GM11168 (cell line): Measurements from ENCODE around the gene XIRP1.

Experiments
- in situ Hi-C: fragments of 300-500 bp; cut with MboI; formaldehyde crosslinking; loops from one replicate; pipeline ENCODE4 v1.12.0; 2022; ENCODE audit warnings: low sequenced_read_pairs; ENCODE audit not compliant: unreplicated experiment

The XIRP1 gene

GRCh38 chr3:39188271-39189149 is 3.9 kb downstream of the XIRP1 start:
- in situ Hi-C loops, result no loop called here

- in situ Hi-C loops, result no loop called here
Observed at GRCh38 chr3:39187372-39188155, 4.8 kb downstream of the XIRP1 start.

- in situ Hi-C loops, result no loop called here
Observed at GRCh38 chr3:39186692-39187151, 5.7 kb downstream of the XIRP1 start.

GRCh38 chr3:39185959-39186691 is 6.3 kb downstream of the XIRP1 start:
- in situ Hi-C loops, result no loop called here

GRCh38 chr3:39185326-39185958 is 7.0 kb downstream of the XIRP1 start:
- in situ Hi-C loops, result no loop called here

GRCh38 chr3:39184968-39185285 is 7.5 kb downstream of the XIRP1 start:
- in situ Hi-C loops, result no loop called here

- in situ Hi-C loops, result no loop called here
Observed at GRCh38 chr3:39184081-39184967, 8.1 kb downstream of the XIRP1 start.

- in situ Hi-C loops, result no loop called here
Observed at GRCh38 chr3:39183211-39184080, 8.9 kb downstream of the XIRP1 start.

- in situ Hi-C loops, result no loop called here
Observed at GRCh38 chr3:39181408-39182335, 10.7 kb downstream of the XIRP1 start.

- in situ Hi-C loops, result no loop called here
Observed at GRCh38 chr3:39180546-39181346, 11.6 kb downstream of the XIRP1 start.

GRCh38 chr3:39180183-39180545 is 12.2 kb downstream of the XIRP1 start:
- in situ Hi-C loops, result no loop called here

- in situ Hi-C loops, result no loop called here
Observed at GRCh38 chr3:39178553-39178952, 13.8 kb downstream of the XIRP1 start.

GRCh38 chr3:39177708-39178332 is 14.6 kb downstream of the XIRP1 start:
- in situ Hi-C loops, result no loop called here

GRCh38 chr3:39176025-39176714 is 16.2 kb downstream of the XIRP1 start:
- in situ Hi-C loops, result no loop called here

- in situ Hi-C loops, result no loop called here
Observed at GRCh38 chr3:39173318-39174125, 18.9 kb downstream of the XIRP1 start.
